Activated T-helper 17 cell treated with anti-CD3 and anti-CD28 coated beads, Interleukin-2, amount 50 U/mL, for 72 hours (primary cell): Measurements from ENCODE around the gene APOF. TPM values are rescaled to one million over a fixed set of nuclear protein-coding genes. Genes with fewer than 3 reads are reported as not detected.
A peak's percentile ranks its signal among the peaks of the same experiment; 100 is the strongest.
"Not testable (repeated sequence)": the region's sequence is repeated elsewhere in the genome, so short reads cannot be mapped to it uniquely, and the experiment has no call there.

Experiments used
- ATAC-seq: fragments of 150-1000 bp; cut with Tn5 transposase; replicated peaks from 2 replicates; pipeline ENCODE4 v1.10.0; 2021; ENCODE audit warnings: mild to moderate bottlenecking, moderate library complexity
- H3K27ac Mint-ChIP-seq: one replicate; pipeline ENCODE4 v1.8.0; 2022; ENCODE audit warnings: mixed read lengths
- H3K27me3 Mint-ChIP-seq: one replicate; pipeline ENCODE4 v1.8.0; 2022; ENCODE audit warnings: mixed read lengths
- H3K36me3 Mint-ChIP-seq: one replicate; pipeline ENCODE4 v1.8.0; 2022; ENCODE audit warnings: low read depth, mild to moderate bottlenecking, mixed read lengths
- H3K4me1 Mint-ChIP-seq: one replicate; pipeline ENCODE4 v1.8.0; 2022; ENCODE audit warnings: mixed read lengths
- H3K4me3 Mint-ChIP-seq: one replicate; pipeline ENCODE4 v1.8.0; 2022; ENCODE audit warnings: mild to moderate bottlenecking, mixed read lengths
- H3K9me3 Mint-ChIP-seq: one replicate; pipeline ENCODE4 v1.8.0; 2022; ENCODE audit warnings: mixed read lengths
- total RNA-seq, 2 donors: library from RNA; stranded (reverse); gene quantifications; one replicate each; pipeline ENCODE4 v1.2.3, GENCODE V29; 2022

APOF gene
- total RNA-seq, result not detected

GRCh38 chr12:56362130-56363059, at the start of gene APOF:
TSS of gene APOF (minus strand) at chr12:56362857. CDS start at chr12:56362745, 112 bp downstream.
- peaks cover 24% of the 10 kb centered on the region for H3K36me3 Mint-ChIP-seq
- H3K4me3 Mint-ChIP-seq, result peak within 1 kb of the TSS; percentile 93
- no peak for ATAC-seq
- H3K9me3 Mint-ChIP-seq, result no peaks in the 10 kb centered on the region
- peak within 1 kb of the TSS; percentile 93 for H3K27ac Mint-ChIP-seq
- no peaks in the 10 kb centered on the region for H3K27me3 Mint-ChIP-seq
- peaks cover 8% of the 10 kb centered on the region for H3K4me1 Mint-ChIP-seq

GRCh38 chr12:56411781-56412639, 49.4 kb upstream of the APOF start:
- ATAC-seq, result no peak
- Mint-ChIP-seq H3K27ac (peak overlapping the region; percentile 37), H3K36me3 (peaks cover 13% of the 10 kb centered on the region), H3K27me3 (no peaks in the 10 kb centered on the region), H3K9me3 (no peaks in the 10 kb centered on the region), H3K4me3 (no peak overlapping the region), H3K4me1 (no peaks in the 10 kb centered on the region)

GRCh38 chr12:56410768-56411167, 48.1 kb upstream of the APOF start:
- ATAC-seq, result no peak
- Mint-ChIP-seq H3K27me3 (no peaks in the 10 kb centered on the region), H3K9me3 (no peaks in the 10 kb centered on the region), H3K4me1 (no peaks in the 10 kb centered on the region), H3K36me3 (peaks cover under 1% of the 10 kb centered on the region), H3K4me3 (no peak overlapping the region), H3K27ac (no peak overlapping the region)

GRCh38 chr12:56408799-56409417, 46.3 kb upstream of the APOF start:
- H3K36me3 Mint-ChIP-seq, result no peaks in the 10 kb centered on the region
- no peaks in the 10 kb centered on the region for H3K9me3 Mint-ChIP-seq
- H3K27ac Mint-ChIP-seq, result no peak overlapping the region
- H3K4me3 Mint-ChIP-seq, result no peak overlapping the region
- H3K27me3 Mint-ChIP-seq, result no peaks in the 10 kb centered on the region
- H3K4me1 Mint-ChIP-seq, result no peaks in the 10 kb centered on the region
- no peak for ATAC-seq

- H3K9me3 Mint-ChIP-seq, ATAC-seq, H3K4me1 Mint-ChIP-seq, H3K27ac Mint-ChIP-seq, H3K4me3 Mint-ChIP-seq, H3K36me3 Mint-ChIP-seq, H3K27me3 Mint-ChIP-seq: not testable (repeated sequence)
Observed at GRCh38 chr12:56404227-56404626, 41.6 kb upstream of the APOF start.

GRCh38 chr12:56401612-56402011, 39.0 kb upstream of the APOF start:
- H3K27ac Mint-ChIP-seq, ATAC-seq, H3K27me3 Mint-ChIP-seq, H3K4me3 Mint-ChIP-seq, H3K36me3 Mint-ChIP-seq, H3K9me3 Mint-ChIP-seq, H3K4me1 Mint-ChIP-seq: not testable (repeated sequence)

- not testable (repeated sequence) for H3K27ac Mint-ChIP-seq, H3K36me3 Mint-ChIP-seq, H3K9me3 Mint-ChIP-seq, H3K4me3 Mint-ChIP-seq, H3K27me3 Mint-ChIP-seq, H3K4me1 Mint-ChIP-seq, ATAC-seq
Observed at GRCh38 chr12:56401125-56401524, 38.5 kb upstream of the APOF start.

- not testable (repeated sequence) for H3K9me3 Mint-ChIP-seq, H3K27me3 Mint-ChIP-seq, H3K4me3 Mint-ChIP-seq, H3K36me3 Mint-ChIP-seq, H3K27ac Mint-ChIP-seq, ATAC-seq, H3K4me1 Mint-ChIP-seq
Observed at GRCh38 chr12:56399466-56399865, 36.8 kb upstream of the APOF start.

- H3K36me3 Mint-ChIP-seq, result no peaks in the 10 kb centered on the region
- peaks cover 8% of the 10 kb centered on the region for H3K9me3 Mint-ChIP-seq
- H3K4me3 Mint-ChIP-seq, result no peak overlapping the region
- no peaks in the 10 kb centered on the region for H3K4me1 Mint-ChIP-seq
- no peak overlapping the region for H3K27ac Mint-ChIP-seq
- H3K27me3 Mint-ChIP-seq, result no peaks in the 10 kb centered on the region
- ATAC-seq, result no peak
Observed at GRCh38 chr12:56398324-56398723, 35.7 kb upstream of the APOF start.

GRCh38 chr12:56392331-56392730, 29.7 kb upstream of the APOF start:
- no peaks in the 10 kb centered on the region for H3K9me3 Mint-ChIP-seq
- H3K4me1 Mint-ChIP-seq, result no peaks in the 10 kb centered on the region
- H3K27ac Mint-ChIP-seq, result no peak overlapping the region
- H3K27me3 Mint-ChIP-seq, result no peaks in the 10 kb centered on the region
- ATAC-seq, result no peak
- H3K36me3 Mint-ChIP-seq, result no peaks in the 10 kb centered on the region
- no peak overlapping the region for H3K4me3 Mint-ChIP-seq

- Mint-ChIP-seq H3K27me3 (no peaks in the 10 kb centered on the region), H3K4me1 (no peaks in the 10 kb centered on the region), H3K4me3 (no peak overlapping the region), H3K27ac (no peak overlapping the region), H3K9me3 (no peaks in the 10 kb centered on the region), H3K36me3 (no peaks in the 10 kb centered on the region)
- no peak for ATAC-seq
Observed at GRCh38 chr12:56391721-56392120, 29.1 kb upstream of the APOF start.

GRCh38 chr12:56389412-56389811, 26.8 kb upstream of the APOF start:
- Mint-ChIP-seq H3K9me3 (no peaks in the 10 kb centered on the region), H3K36me3 (no peaks in the 10 kb centered on the region), H3K4me1 (no peaks in the 10 kb centered on the region), H3K27ac (no peak overlapping the region), H3K4me3 (no peak overlapping the region), H3K27me3 (no peaks in the 10 kb centered on the region)
- no peak for ATAC-seq

GRCh38 chr12:56387152-56387736, 24.6 kb upstream of the APOF start:
- Mint-ChIP-seq H3K4me1 (no peaks in the 10 kb centered on the region), H3K27ac (no peak overlapping the region), H3K4me3 (no peak overlapping the region), H3K27me3 (no peaks in the 10 kb centered on the region), H3K36me3 (no peaks in the 10 kb centered on the region), H3K9me3 (no peaks in the 10 kb centered on the region)
- ATAC-seq, result no peak

GRCh38 chr12:56385873-56386272, 23.2 kb upstream of the APOF start:
- ATAC-seq, result no peak

More at GRCh38 chr12:56385873-56386272, 23.2 kb upstream of the APOF start:
- no peaks in the 10 kb centered on the region for H3K9me3 Mint-ChIP-seq
- no peak overlapping the region for H3K4me3 Mint-ChIP-seq
- H3K27me3 Mint-ChIP-seq, result no peaks in the 10 kb centered on the region
- H3K27ac Mint-ChIP-seq, result no peak overlapping the region
- H3K36me3 Mint-ChIP-seq, result no peaks in the 10 kb centered on the region
- H3K4me1 Mint-ChIP-seq, result no peaks in the 10 kb centered on the region
